Loucy (cell line): ENCODE results near the gene PTPRK.

Source experiments
- H2AFZ ChIP-seq: fragments of 200-600 bp; sonication (generic); 2 replicates; pipeline ENCODE4 v1.6.0; 2016; ENCODE audit warnings: antibody characterized with exemption, mild to moderate bottlenecking, low read length, moderate library complexity
- H3F3A ChIP-seq: fragments of 200-600 bp; 2 replicates; pipeline ENCODE4 v1.6.0; 2016; ENCODE audit warnings: antibody characterized with exemption, low read depth, mild to moderate bottlenecking
- H3K27me3 ChIP-seq: fragments of 200-600 bp; sonication (generic); 2 replicates; pipeline ENCODE4 v1.6.1; 2014; ENCODE audit warnings: low read length, mild to moderate bottlenecking; ENCODE audit not compliant: insufficient read depth, poor library complexity, severe bottlenecking
- H3K36me3 ChIP-seq: fragments of 200-600 bp; sonication (generic); 2 replicates; pipeline ENCODE4 v1.6.1; 2016; ENCODE audit warnings: low read length; ENCODE audit not compliant: insufficient read depth
- H3K4me1 ChIP-seq: fragments of 200-600 bp; sonication (generic); 2 replicates; pipeline ENCODE4 v1.5.1; 2014; ENCODE audit warnings: low read length, mild to moderate bottlenecking; ENCODE audit not compliant: insufficient read depth, poor library complexity, severe bottlenecking
- H3K4me2 ChIP-seq: fragments of 200-600 bp; sonication (generic); 2 replicates; pipeline ENCODE4 v1.6.0; 2014; ENCODE audit warnings: antibody characterized with exemption, low read length, low read depth, mild to moderate bottlenecking; ENCODE audit not compliant: poor library complexity, severe bottlenecking
- H3K4me3 ChIP-seq: fragments of 200-600 bp; sonication (generic); 2 replicates; pipeline ENCODE4 v1.5.1; 2014; ENCODE audit warnings: low read length, mild to moderate bottlenecking, mixed read lengths; ENCODE audit not compliant: poor library complexity, severe bottlenecking
- H3K79me2 ChIP-seq: fragments of 200-600 bp; sonication (generic); 2 replicates; pipeline ENCODE4 v1.6.1; 2014; ENCODE audit warnings: low read length; ENCODE audit not compliant: insufficient read depth
- H3K9ac ChIP-seq: fragments of 200-600 bp; sonication (generic); 2 replicates; pipeline ENCODE4 v1.6.0; 2014; ENCODE audit warnings: mild to moderate bottlenecking, low read depth, low read length, moderate library complexity; ENCODE audit not compliant: poor library complexity, severe bottlenecking
- H3K9me2 ChIP-seq: fragments of 200-600 bp; sonication (generic); replicated peaks from 2 replicates; pipeline ENCODE4 v1.6.1; 2016; ENCODE audit warnings: low read depth, low read length, mixed read lengths
- H3K9me3 ChIP-seq: fragments of 200-600 bp; sonication (generic); 2 replicates; pipeline ENCODE4 v1.6.1; 2014; ENCODE audit warnings: mild to moderate bottlenecking, antibody characterized with exemption, low read length, low read depth; ENCODE audit not compliant: insufficient read depth
- H4K20me1 ChIP-seq: fragments of 200-600 bp; sonication (generic); 2 replicates; pipeline ENCODE4 v1.6.0; 2014; ENCODE audit warnings: antibody characterized with exemption, low read length, mild to moderate bottlenecking; ENCODE audit not compliant: insufficient read depth, poor library complexity, severe bottlenecking
- EZH2phosphoT487 ChIP-seq: fragments of 200-600 bp; IDR thresholded peaks from 2 replicates; pipeline ENCODE4 v1.6.1; 2018; ENCODE audit warnings: antibody characterized with exemption, mild to moderate bottlenecking, moderate library complexity, borderline replicate concordance
- TF ChIP-seq, protein P1 (sequence below): fragments of 200-600 bp; sonication (generic); conservative IDR thresholded peaks from 2 replicates; pipeline ENCODE4 v1.5.1; 2014; ENCODE audit warnings: mild to moderate bottlenecking, antibody characterized with exemption, low read length

Gene PTPRK

DNA sequence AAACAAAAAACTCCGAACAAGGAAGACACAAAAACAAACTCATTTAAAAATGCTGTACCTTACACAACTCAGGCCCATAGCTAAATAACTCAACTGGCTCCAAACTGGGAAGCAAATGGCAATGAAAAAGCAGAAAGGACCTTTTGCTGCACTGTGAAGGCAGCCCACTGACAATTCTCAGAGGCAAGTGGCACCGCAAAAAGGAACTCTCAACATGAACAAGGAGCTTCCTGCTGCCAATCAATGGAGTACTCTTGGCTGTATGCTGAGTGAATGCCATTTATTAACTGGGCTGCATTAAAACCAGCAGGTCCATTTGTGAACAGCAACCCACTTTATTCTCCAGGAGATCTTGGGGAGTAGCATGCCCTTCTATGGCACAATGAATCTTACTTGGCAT lies 209.9 kb downstream of the PTPRK start:
- H3K79me2 ChIP-seq = no peaks in the 10 kb centered on the region
- H3K9me3 ChIP-seq = no peaks in the 10 kb centered on the region
- TF ChIP-seq, protein P1, sequence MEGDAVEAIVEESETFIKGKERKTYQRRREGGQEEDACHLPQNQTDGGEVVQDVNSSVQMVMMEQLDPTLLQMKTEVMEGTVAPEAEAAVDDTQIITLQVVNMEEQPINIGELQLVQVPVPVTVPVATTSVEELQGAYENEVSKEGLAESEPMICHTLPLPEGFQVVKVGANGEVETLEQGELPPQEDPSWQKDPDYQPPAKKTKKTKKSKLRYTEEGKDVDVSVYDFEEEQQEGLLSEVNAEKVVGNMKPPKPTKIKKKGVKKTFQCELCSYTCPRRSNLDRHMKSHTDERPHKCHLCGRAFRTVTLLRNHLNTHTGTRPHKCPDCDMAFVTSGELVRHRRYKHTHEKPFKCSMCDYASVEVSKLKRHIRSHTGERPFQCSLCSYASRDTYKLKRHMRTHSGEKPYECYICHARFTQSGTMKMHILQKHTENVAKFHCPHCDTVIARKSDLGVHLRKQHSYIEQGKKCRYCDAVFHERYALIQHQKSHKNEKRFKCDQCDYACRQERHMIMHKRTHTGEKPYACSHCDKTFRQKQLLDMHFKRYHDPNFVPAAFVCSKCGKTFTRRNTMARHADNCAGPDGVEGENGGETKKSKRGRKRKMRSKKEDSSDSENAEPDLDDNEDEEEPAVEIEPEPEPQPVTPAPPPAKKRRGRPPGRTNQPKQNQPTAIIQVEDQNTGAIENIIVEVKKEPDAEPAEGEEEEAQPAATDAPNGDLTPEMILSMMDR = no peak
- TF ChIP-seq EZH2phosphoT487 = no peak
- no peaks in the 10 kb centered on the region for H3F3A ChIP-seq
- H4K20me1 ChIP-seq = no peaks in the 10 kb centered on the region
- no peaks in the 10 kb centered on the region for H3K27me3 ChIP-seq
- H3K4me3 ChIP-seq = no peak overlapping the region
- no peaks in the 10 kb centered on the region for H3K9me2 ChIP-seq
- H3K4me2 ChIP-seq = no peak overlapping the region
- H3K36me3 ChIP-seq = no peaks in the 10 kb centered on the region
- no peak overlapping the region for H3K9ac ChIP-seq
- no peak overlapping the region for H2AFZ ChIP-seq
- peaks cover 12% of the 10 kb centered on the region for H3K4me1 ChIP-seq

DNA sequence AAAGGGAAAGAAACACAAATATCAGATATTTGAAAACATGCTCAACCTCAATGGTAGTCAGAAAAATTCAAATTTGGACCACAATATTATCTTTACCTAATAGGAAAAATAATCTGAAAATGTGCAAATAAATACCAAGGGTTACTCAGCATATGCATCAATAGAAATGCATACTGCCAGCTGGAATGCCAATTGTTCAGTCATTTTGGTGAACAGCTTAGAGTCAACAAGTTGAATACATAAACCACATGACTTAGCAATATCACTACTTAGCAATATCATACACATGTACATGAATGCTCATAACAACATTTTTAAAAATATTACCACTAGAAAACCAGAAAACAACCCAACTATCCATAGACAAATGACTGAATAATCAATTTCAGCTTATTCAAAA lies 212.7 kb downstream of the PTPRK start:
- no peaks in the 10 kb centered on the region for H3K27me3 ChIP-seq
- no peak overlapping the region for H3K4me2 ChIP-seq
- H4K20me1 ChIP-seq = no peaks in the 10 kb centered on the region
- H3K9me3 ChIP-seq = no peaks in the 10 kb centered on the region
- TF ChIP-seq, protein P1 = no peak
- no peak for TF ChIP-seq EZH2phosphoT487
- no peaks in the 10 kb centered on the region for H3K9me2 ChIP-seq
- no peak overlapping the region for H2AFZ ChIP-seq
- no peak overlapping the region for H3K9ac ChIP-seq
- peaks cover 12% of the 10 kb centered on the region for H3K4me1 ChIP-seq
- H3K36me3 ChIP-seq = no peaks in the 10 kb centered on the region
- no peaks in the 10 kb centered on the region for H3K79me2 ChIP-seq
- H3K4me3 ChIP-seq = no peak overlapping the region
- H3F3A ChIP-seq = no peaks in the 10 kb centered on the region

DNA sequence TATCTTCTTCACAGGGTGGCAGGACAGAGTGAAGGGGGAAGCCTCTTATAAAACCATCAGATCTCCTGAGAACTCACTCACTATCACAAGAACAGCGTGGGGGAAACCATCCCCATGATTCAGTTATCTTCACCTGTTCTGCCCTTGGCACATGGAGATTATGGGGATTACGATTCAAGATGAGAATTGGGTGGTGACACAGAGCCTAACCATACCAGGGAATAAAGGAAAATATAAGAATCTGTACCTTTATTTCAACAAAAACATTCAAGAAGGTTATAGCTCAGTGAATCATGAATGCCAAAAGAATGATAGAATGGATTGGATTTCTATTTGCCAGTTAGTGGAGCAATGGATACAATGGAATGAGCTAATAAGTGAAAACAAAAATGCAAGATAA lies 214.4 kb downstream of the PTPRK start:
- Histone ChIP-seq H3K79me2 (no peaks in the 10 kb centered on the region), H3K9me2 (no peaks in the 10 kb centered on the region), H3K4me1 (peaks cover 3% of the 10 kb centered on the region), H3F3A (no peaks in the 10 kb centered on the region), H3K4me2 (no peak overlapping the region), H3K9me3 (no peaks in the 10 kb centered on the region), H3K9ac (no peak overlapping the region), H3K4me3 (no peak overlapping the region), H2AFZ (no peak overlapping the region), H3K36me3 (no peaks in the 10 kb centered on the region), H4K20me1 (no peaks in the 10 kb centered on the region), H3K27me3 (no peaks in the 10 kb centered on the region)
- TF ChIP-seq, protein P1 = no peak
- TF ChIP-seq EZH2phosphoT487 = no peak
